Skeletal muscle tissue (tissue), 4 donors: ENCODE data around the gene PPP1R14C. TPM values are rescaled to one million over a fixed set of nuclear protein-coding genes. Genes with fewer than 3 reads are reported as not detected.

ENCODE experiments used
- H3K27ac ChIP-seq: one replicate; pipeline ENCODE4 v1.7.0; 2013; ENCODE audit warnings: mild to moderate bottlenecking, low read depth, low read length, inconsistent platforms
- H3K27me3 ChIP-seq, 3 donors: one replicate each; pipeline ENCODE4 v1.7.0; 2013; ENCODE audit warnings: low read length in 3 of 3; ENCODE audit not compliant: control insufficient read depth in 3 of 3, insufficient read depth in 3 of 3
- H3K36me3 ChIP-seq, 3 donors: one replicate each; pipeline ENCODE4 v1.7.0; 2013; ENCODE audit warnings: low read length in 3 of 3; ENCODE audit not compliant: control insufficient read depth in 3 of 3, insufficient read depth in 3 of 3
- H3K4me1 ChIP-seq, 3 donors: one replicate each; pipeline ENCODE4 v1.7.0; 2013; ENCODE audit warnings: low read length in 3 of 3, mild to moderate bottlenecking in 3 of 3; ENCODE audit not compliant: control insufficient read depth in 3 of 3, insufficient read depth in 3 of 3
- H3K4me3 ChIP-seq, 3 donors: one replicate each; pipeline ENCODE4 v1.7.0; 2013; ENCODE audit warnings: low read length in 3 of 3
- H3K9ac ChIP-seq, 3 donors: one replicate each; pipeline ENCODE4 v1.7.0; 2013; ENCODE audit warnings: low read length in 3 of 3, mild to moderate bottlenecking in 3 of 3, moderate library complexity in 2 of 3, low read depth in 1 of 3
- H3K9me3 ChIP-seq, 3 donors: one replicate each; pipeline ENCODE4 v1.7.0; 2013; ENCODE audit warnings: low read length in 3 of 3; ENCODE audit not compliant: control insufficient read depth in 3 of 3
- total RNA-seq: library from RNA; depleted of rRNA; stranded (reverse); fragments of >200 nt; gene quantifications from one replicate; pipeline ENCODE4 v1.2.3, GENCODE V29; 2014
- donor health status: Osteomylitis.

PPP1R14C gene
- total RNA-seq, 1 donor from 2014 or later: 14.1 TPM

GRCh38 chr6:150146436-150146835 lies 3.6 kb downstream of the PPP1R14C start:
- no peaks in the 10 kb centered on the region for H3K36me3 ChIP-seq
- H3K4me1 ChIP-seq: peaks cover 33 to 37% (median 35%) of the 10 kb centered on the region in 3 donors
- no peaks in the 10 kb centered on the region for H3K9me3 ChIP-seq
- peaks cover 3 to 11% (median 5%) of the 10 kb centered on the region in 3 donors for H3K27me3 ChIP-seq
- H3K27ac ChIP-seq: no peak overlapping the region
- H3K9ac ChIP-seq: no peak overlapping the region
- no peak overlapping the region for H3K4me3 ChIP-seq

GRCh38 chr6:150149146-150149545 lies 6.3 kb downstream of the PPP1R14C start:
- H3K4me3 ChIP-seq: no peak overlapping the region
- H3K9ac ChIP-seq: no peak overlapping the region
- H3K4me1 ChIP-seq: peaks cover 28 to 41% (median 30%) of the 10 kb centered on the region in 3 donors
- no peak overlapping the region for H3K27ac ChIP-seq
- H3K36me3 ChIP-seq: no peaks in the 10 kb centered on the region
- no peaks in the 10 kb centered on the region for H3K9me3 ChIP-seq
- peaks cover 4 to 13% (median 5%) of the 10 kb centered on the region in 3 donors for H3K27me3 ChIP-seq

GRCh38 chr6:150150458-150150820 lies 7.6 kb downstream of the PPP1R14C start:
- Histone ChIP-seq H3K9ac (no peak overlapping the region), H3K4me3 (no peak overlapping the region), H3K27me3 (peaks cover 4 to 11% (median 5%) of the 10 kb centered on the region in 3 donors)

GRCh38 chr6:150150821-150151646 lies 8.2 kb downstream of the PPP1R14C start:
- Histone ChIP-seq H3K27me3 (peaks cover 4 to 11% (median 5%) of the 10 kb centered on the region in 3 donors), H3K4me3 (no peak overlapping the region), H3K4me1 (peaks cover 16 to 34% (median 20%) of the 10 kb centered on the region in 3 donors), H3K9ac (no peak overlapping the region), H3K36me3 (no peaks in the 10 kb centered on the region), H3K27ac (no peak overlapping the region), H3K9me3 (no peaks in the 10 kb centered on the region)

More at GRCh38 chr6:150150458-150150820, 7.6 kb downstream of the PPP1R14C start:
- Histone ChIP-seq H3K27ac (no peak overlapping the region), H3K36me3 (no peaks in the 10 kb centered on the region), H3K4me1 (peaks cover 22 to 39% (median 26%) of the 10 kb centered on the region in 3 donors), H3K9me3 (no peaks in the 10 kb centered on the region)

GRCh38 chr6:150152891-150153876 lies 10.3 kb downstream of the PPP1R14C start:
- no peak overlapping the region for H3K9ac ChIP-seq
- no peaks in the 10 kb centered on the region for H3K36me3 ChIP-seq
- H3K4me1 ChIP-seq: peaks cover 15 to 32% (median 20%) of the 10 kb centered on the region in 3 donors
- no peaks in the 10 kb centered on the region for H3K9me3 ChIP-seq
- H3K4me3 ChIP-seq: no peak overlapping the region
- peaks cover 3 to 11% (median 4%) of the 10 kb centered on the region in 3 donors for H3K27me3 ChIP-seq
- H3K27ac ChIP-seq: no peak overlapping the region

GRCh38 chr6:150153905-150154492 lies 11.2 kb downstream of the PPP1R14C start:
- no peak overlapping the region for H3K9ac ChIP-seq
- H3K9me3 ChIP-seq: no peaks in the 10 kb centered on the region
- H3K27me3 ChIP-seq: peaks cover 2 to 11% (median 4%) of the 10 kb centered on the region in 3 donors
- H3K36me3 ChIP-seq: no peaks in the 10 kb centered on the region
- H3K4me1 ChIP-seq: peaks cover 12 to 26% (median 18%) of the 10 kb centered on the region in 3 donors
- H3K4me3 ChIP-seq: no peak overlapping the region
- no peak overlapping the region for H3K27ac ChIP-seq

- H3K36me3 ChIP-seq: no peaks in the 10 kb centered on the region
- no peaks in the 10 kb centered on the region for H3K9me3 ChIP-seq
- H3K27me3 ChIP-seq: peaks cover 0 to 5% (median 1%) of the 10 kb centered on the region in 3 donors
- H3K4me3 ChIP-seq: no peak overlapping the region
- H3K4me1 ChIP-seq: peaks cover under 1 to 19% (median 6%) of the 10 kb centered on the region in 3 donors
- no peak overlapping the region for H3K9ac ChIP-seq
- H3K27ac ChIP-seq: no peak overlapping the region
Measured at GRCh38 chr6:150156460-150156859, 13.6 kb downstream of the PPP1R14C start.

- H3K36me3 ChIP-seq: no peaks in the 10 kb centered on the region
- H3K4me1 ChIP-seq: peaks cover 0 to 17% (median 6%) of the 10 kb centered on the region in 3 donors
- no peak overlapping the region for H3K27ac ChIP-seq
- H3K4me3 ChIP-seq: no peak overlapping the region
- no peaks in the 10 kb centered on the region for H3K9me3 ChIP-seq
- H3K27me3 ChIP-seq: peaks cover 0 to 5% (median 0%) of the 10 kb centered on the region in 3 donors
- no peak overlapping the region for H3K9ac ChIP-seq
Measured at GRCh38 chr6:150157081-150157480, 14.2 kb downstream of the PPP1R14C start.

- no peak overlapping the region for H3K4me3 ChIP-seq
- no peak overlapping the region for H3K27ac ChIP-seq
- peaks cover 0 to 3% (median 0%) of the 10 kb centered on the region in 3 donors for H3K4me1 ChIP-seq
- no peaks in the 10 kb centered on the region for H3K36me3 ChIP-seq
- no peaks in the 10 kb centered on the region for H3K27me3 ChIP-seq
- H3K9me3 ChIP-seq: no peaks in the 10 kb centered on the region
- no peak overlapping the region for H3K9ac ChIP-seq
Measured at GRCh38 chr6:150159757-150160156, 16.9 kb downstream of the PPP1R14C start.
